ENCODE data around the gene PPARG. TPM values are rescaled to one million over a fixed set of nuclear protein-coding genes. Genes with fewer than 3 reads are reported as not detected.

Gene PPARG
- total and polyA plus RNA-seq, 4 donors, result 5.2 to 15.7 (median 7.0) TPM

DNA sequence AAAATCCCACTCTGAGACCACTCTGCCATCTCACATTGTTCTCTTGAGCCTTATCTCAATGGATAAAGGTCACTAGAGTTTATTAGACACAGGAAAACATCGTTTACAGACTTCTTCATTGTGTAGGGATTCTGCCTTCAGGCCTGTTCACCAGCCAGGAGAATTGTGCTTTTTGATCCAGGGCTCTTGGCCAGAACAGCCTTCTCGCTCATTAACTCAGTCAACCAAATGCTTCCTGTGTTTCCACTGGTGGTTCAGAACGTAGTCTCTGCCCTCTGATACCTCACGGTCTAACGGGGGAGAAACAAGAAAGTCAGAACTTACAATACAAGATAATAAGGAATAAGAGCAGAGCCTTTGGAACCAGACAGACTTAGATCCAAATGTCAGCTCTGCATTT, 141.2 kb downstream of the PPARG start (continued):
- TF ChIP-seq RXRA (IDR thresholded peaks at IDR 0.05), result no peak
- TF ChIP-seq GABPA (IDR thresholded peaks at IDR 0.05 in 1 of 2, conservative IDR thresholded peaks at IDR 0.05 in 1 of 2), result no peak

DNA sequence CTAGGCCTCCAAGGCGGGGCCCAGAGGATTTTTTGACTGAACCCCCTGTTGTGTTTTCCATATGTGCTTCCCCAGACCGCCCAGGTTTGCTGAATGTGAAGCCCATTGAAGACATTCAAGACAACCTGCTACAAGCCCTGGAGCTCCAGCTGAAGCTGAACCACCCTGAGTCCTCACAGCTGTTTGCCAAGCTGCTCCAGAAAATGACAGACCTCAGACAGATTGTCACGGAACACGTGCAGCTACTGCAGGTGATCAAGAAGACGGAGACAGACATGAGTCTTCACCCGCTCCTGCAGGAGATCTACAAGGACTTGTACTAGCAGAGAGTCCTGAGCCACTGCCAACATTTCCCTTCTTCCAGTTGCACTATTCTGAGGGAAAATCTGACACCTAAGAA, 145.0 kb downstream of the PPARG start:
- Histone ChIP-seq H3K4me1 (ENCODE audit: control insufficient read depth in 4 of 4, insufficient read depth in 4 of 4, low read length in 3 of 4) (no peaks in the 10 kb centered on the region), H3K27ac (ENCODE audit: low read depth in 1 of 2, low read length in 2 of 2) (no peak overlapping the region), H3K9me3 (ENCODE audit: control insufficient read depth in 4 of 4, low read length in 3 of 4) (no peaks in the 10 kb centered on the region), H3K27me3 (ENCODE audit: control insufficient read depth in 4 of 4, insufficient read depth in 4 of 4, low read length in 3 of 4) (no peaks in the 10 kb centered on the region), H3K9ac (ENCODE audit: low read depth in 1 of 2, low read length in 2 of 2) (no peak overlapping the region), H3K36me3 (ENCODE audit: control insufficient read depth in 4 of 4, insufficient read depth in 3 of 4, low read depth in 1 of 4, low read length in 3 of 4) (no peaks in the 10 kb centered on the region), H3K4me3 (ENCODE audit: low read depth in 1 of 3, low read length in 3 of 3) (no peak overlapping the region)
- WGBS, result 96% methylated on average over 6 of the region's 6 CpGs
- no peak for DNase-seq (ENCODE audit: low spot score)
- TF ChIP-seq JUND (IDR thresholded peaks at IDR 0.05) (no peak), FOXA1 (IDR thresholded peaks at IDR 0.05) (no peak), FOXA2 (IDR thresholded peaks at IDR 0.05) (no peak), RXRA (IDR thresholded peaks at IDR 0.05) (no peak), EGR1 (IDR thresholded peaks at IDR 0.05; ENCODE audit: low read depth in 2 of 2) (no peak), GABPA (IDR thresholded peaks at IDR 0.05 in 1 of 2, conservative IDR thresholded peaks at IDR 0.05 in 1 of 2) (no peak)

GRCh38 chr3:12436514-12437220, 147.8 kb downstream of the PPARG start:
- Histone ChIP-seq H3K4me1 (ENCODE audit: control insufficient read depth in 4 of 4, insufficient read depth in 4 of 4, low read length in 3 of 4) (no peaks in the 10 kb centered on the region), H3K9ac (ENCODE audit: low read depth in 1 of 2, low read length in 2 of 2) (no peak overlapping the region), H3K9me3 (ENCODE audit: control insufficient read depth in 4 of 4, low read length in 3 of 4) (no peaks in the 10 kb centered on the region), H3K27ac (ENCODE audit: low read depth in 1 of 2, low read length in 2 of 2) (no peak overlapping the region), H3K36me3 (ENCODE audit: control insufficient read depth in 4 of 4, insufficient read depth in 3 of 4, low read depth in 1 of 4, low read length in 3 of 4) (no peaks in the 10 kb centered on the region), H3K4me3 (ENCODE audit: low read depth in 1 of 3, low read length in 3 of 3) (no peak overlapping the region), H3K27me3 (ENCODE audit: control insufficient read depth in 4 of 4, insufficient read depth in 4 of 4, low read length in 3 of 4) (no peaks in the 10 kb centered on the region)
- WGBS, result 92% methylated on average over 12 of the region's 12 CpGs
- TF ChIP-seq HNF4A (conservative IDR thresholded peaks at IDR 0.05), result no peak
- no peak for TF ChIP-seq YY1 (IDR thresholded peaks at IDR 0.05)
- no peak for TF ChIP-seq NR2F2 (IDR thresholded peaks at IDR 0.05)
- no peak for TF ChIP-seq RXRA (IDR thresholded peaks at IDR 0.05)
- TF ChIP-seq, protein P1, sequence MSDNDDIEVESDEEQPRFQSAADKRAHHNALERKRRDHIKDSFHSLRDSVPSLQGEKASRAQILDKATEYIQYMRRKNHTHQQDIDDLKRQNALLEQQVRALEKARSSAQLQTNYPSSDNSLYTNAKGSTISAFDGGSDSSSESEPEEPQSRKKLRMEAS (IDR thresholded peaks at IDR 0.05), result no peak
- no peak for TF ChIP-seq JUND (IDR thresholded peaks at IDR 0.05)
- no peak for TF ChIP-seq FOXA1 (IDR thresholded peaks at IDR 0.05)
- no peak for TF ChIP-seq SP1 (IDR thresholded peaks at IDR 0.05)
- TF ChIP-seq EGR1 (IDR thresholded peaks at IDR 0.05; ENCODE audit: low read depth in 2 of 2), result no peak
- TF ChIP-seq HNF4G (IDR thresholded peaks at IDR 0.05), result no peak
- no peak for TF ChIP-seq TAF1 (conservative IDR thresholded peaks at IDR 0.05)
- no peak for TF ChIP-seq CTCF (IDR thresholded peaks at IDR 0.05; ENCODE audit: low read depth, low read length, missing input control)
- TF ChIP-seq, protein P2, sequence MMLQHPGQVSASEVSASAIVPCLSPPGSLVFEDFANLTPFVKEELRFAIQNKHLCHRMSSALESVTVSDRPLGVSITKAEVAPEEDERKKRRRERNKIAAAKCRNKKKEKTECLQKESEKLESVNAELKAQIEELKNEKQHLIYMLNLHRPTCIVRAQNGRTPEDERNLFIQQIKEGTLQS (IDR thresholded peaks at IDR 0.05), result no peak
- TF ChIP-seq GABPA (IDR thresholded peaks at IDR 0.05 in 1 of 2, conservative IDR thresholded peaks at IDR 0.05 in 1 of 2), result no peak
- TF ChIP-seq FOXA2 (IDR thresholded peaks at IDR 0.05), result no peak
- TF ChIP-seq, protein P3, sequence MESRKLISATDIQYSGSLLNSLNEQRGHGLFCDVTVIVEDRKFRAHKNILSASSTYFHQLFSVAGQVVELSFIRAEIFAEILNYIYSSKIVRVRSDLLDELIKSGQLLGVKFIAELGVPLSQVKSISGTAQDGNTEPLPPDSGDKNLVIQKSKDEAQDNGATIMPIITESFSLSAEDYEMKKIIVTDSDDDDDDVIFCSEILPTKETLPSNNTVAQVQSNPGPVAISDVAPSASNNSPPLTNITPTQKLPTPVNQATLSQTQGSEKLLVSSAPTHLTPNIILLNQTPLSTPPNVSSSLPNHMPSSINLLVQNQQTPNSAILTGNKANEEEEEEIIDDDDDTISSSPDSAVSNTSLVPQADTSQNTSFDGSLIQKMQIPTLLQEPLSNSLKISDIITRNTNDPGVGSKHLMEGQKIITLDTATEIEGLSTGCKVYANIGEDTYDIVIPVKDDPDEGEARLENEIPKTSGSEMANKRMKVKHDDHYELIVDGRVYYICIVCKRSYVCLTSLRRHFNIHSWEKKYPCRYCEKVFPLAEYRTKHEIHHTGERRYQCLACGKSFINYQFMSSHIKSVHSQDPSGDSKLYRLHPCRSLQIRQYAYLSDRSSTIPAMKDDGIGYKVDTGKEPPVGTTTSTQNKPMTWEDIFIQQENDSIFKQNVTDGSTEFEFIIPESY (IDR thresholded peaks at IDR 0.05), result no peak
- TF ChIP-seq RAD21 (IDR thresholded peaks at IDR 0.05), result no peak
- no peak for DNase-seq (ENCODE audit: low spot score)
